ENCODE measurements around the gene SLCO2A1.

The SLCO2A1 gene

DNA sequence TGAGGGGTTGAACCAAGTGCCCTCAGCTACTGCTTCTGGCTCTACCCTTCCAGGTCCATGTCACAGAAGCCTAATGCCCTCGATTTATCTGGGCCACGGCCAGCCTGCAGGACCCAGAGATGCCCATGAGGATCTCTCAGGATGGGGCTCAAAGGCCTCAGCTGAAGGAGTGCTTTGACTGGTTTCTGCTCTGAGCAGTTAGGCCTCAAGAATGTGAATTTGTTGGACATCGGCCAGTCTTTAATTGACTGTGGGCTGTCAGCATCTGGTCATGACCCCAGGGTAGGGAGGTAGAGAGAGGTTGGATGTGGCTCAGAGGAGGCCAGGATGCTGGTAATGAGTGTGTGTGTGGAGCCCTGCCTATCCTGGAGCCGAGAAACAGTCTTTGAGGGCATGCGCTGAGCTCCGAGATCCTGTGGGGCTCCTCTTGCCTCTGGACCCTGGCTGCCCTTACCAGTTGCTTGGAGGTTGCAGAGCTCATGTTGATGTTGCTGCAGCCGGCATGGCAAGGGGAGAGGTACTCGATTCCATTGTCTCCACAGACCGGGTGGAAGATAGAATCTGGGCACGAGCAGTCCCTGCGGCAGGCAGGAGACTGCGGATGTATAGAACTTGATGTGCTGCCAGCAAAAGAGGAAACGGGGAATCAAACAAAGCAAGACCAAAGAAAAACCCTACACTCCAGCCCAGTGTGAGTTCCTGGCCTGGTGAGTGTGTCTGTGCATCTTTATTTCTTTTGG is 84.9 kb downstream of the SLCO2A1 start:
- no peak for DNase-seq

GRCh38 chr3:133944181-133944580 is 85.5 kb downstream of the SLCO2A1 start:
- DNase-seq = no peak

DNA sequence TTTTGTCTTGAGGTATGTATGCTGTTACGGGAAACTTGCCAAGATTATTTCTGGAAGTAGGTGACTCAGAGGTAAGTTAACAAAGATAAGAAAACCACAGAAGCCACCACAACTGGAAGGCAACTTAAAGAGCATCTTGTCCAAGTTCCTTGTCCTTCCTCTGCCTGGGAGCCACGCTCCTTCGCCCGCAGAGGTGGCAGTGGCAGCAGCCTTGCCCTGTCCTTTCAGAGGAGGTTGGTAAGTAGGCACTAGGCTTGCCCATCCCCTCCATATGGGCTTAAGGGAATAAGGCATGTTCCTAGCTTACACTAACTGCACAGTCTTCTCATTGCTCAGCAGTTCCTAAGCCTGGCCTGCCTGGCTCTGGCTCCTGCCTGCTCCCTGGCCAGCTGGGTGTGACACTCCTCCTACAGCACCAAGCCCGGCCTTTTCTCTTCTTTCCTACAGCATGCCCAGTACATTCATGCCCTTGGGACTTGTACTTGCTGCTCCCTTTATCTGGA is 86.0 kb downstream of the SLCO2A1 start:
- no peak for DNase-seq

DNA sequence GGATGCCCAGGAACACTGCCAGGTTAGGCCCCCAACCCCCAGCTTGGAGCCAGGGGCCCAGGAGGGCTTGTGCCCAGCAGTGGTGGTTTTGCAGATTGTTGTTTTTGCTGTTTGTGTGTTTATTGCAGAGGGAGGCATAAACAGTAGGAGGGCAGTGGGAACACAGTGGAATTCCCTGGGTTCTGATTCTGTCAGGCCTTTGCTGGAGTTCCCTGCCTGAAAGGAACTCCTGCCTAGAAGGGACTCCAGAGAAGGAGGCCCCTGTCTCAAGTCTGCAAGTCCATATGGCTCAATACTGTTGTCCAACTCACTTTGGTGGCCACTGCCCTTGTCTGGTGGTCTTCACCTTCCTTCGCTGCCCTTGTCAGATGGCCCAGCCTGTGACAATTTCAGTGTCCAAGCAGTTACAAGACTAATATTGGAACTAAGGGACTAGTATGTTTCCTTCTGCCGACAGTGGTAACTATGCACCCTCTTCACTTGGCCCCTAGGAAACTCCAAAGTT is 86.6 kb downstream of the SLCO2A1 start:
- no peak for DNase-seq

DNA sequence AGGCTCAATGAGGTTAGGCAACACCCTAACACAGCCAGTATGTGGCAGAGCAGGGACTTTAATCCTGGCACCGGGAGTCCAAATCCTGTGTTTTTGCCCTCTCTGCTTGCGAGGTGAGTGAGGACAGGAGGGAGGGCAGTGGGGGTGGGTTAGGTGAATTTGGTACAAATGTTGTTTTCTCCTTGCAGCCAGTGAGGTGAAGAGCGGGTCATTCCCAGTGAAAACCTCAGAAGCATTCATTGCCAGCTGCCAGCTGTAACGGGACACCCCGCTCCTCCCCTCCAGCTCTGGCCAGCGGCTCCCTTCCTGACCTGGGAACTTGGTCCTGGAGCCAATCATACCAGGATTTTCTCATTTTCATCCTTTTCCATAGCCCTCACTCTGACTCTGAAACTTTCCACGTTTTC is 88.3 kb downstream of the SLCO2A1 start:
- DNase-seq = no peak

- no peak for DNase-seq
These were observed 89.2 kb downstream of the SLCO2A1 start for GRCh38 chr3:133940536-133940935.

- no peak for DNase-seq
These were observed 90.3 kb downstream of the SLCO2A1 start for GRCh38 chr3:133939463-133939835.

DNA sequence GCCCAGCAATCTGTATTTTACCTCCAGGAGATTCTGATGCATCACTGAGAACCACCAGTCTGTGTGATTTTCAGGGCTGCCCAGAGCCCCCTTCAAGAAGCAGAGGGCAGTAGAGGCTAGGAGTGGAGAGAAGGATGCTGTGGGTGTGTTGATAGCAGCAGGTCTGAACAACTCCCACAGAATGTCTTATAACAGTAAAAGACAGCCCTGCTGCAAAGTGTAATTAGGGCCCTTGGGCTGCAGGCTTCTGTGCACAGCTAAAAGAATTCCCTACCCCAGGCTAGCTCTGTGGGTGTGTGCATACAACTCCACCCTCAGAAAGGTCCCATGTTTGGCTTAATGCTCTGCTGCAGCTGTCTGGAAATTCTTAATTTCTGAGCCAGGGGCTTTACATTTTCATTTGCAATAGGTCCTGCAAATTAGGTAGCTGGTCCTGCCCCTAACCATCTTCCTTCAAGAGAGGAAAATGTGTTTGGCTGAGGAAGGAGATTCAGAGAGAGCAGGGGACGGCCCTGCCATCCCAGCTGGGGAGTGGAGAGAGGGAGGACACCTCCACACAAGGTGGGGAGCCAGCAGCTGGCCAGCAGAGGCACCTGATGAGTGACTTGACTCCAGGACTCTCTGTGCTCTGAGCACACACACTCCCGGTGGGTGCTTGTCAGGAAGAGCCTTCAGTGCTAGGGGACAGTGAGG is 90.8 kb downstream of the SLCO2A1 start:
- no peak for DNase-seq

- no peak for DNase-seq
These were observed 91.7 kb downstream of the SLCO2A1 start for GRCh38 chr3:133937756-133938601.

DNA sequence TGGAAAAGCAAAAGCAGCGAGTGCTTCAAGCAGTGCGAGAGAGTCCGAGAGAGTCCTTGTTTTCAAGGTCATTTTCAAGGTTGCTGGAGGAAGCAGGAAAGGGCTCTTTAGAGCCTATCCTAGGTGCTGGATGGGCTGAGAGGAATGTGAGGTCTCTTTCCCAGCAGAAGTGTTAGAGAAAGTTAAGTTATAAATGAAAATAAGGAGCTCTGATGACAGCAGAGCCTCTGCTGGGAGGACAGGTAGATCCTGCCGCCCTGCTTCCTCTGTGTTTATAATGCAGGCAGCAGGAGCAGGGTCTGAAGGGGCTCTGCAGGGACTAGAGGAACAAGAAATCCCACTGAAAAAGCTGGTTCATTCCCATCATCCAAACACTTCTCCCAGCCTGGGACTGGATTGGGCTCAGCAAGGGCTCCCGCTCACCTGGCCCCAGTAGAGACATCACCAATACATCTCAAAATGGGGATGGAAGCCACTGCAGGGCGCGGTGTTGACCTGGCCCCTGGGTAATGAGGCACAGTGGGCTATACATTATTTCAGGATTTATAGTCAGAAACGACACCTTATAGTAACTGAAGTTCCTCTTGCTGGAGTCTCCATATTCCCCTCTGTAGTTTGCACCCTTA is 92.6 kb downstream of the SLCO2A1 start:
- DNase-seq = no peak

- DNase-seq = no peak
These were observed 93.6 kb downstream of the SLCO2A1 start for GRCh38 chr3:133935843-133936769.

DNA sequence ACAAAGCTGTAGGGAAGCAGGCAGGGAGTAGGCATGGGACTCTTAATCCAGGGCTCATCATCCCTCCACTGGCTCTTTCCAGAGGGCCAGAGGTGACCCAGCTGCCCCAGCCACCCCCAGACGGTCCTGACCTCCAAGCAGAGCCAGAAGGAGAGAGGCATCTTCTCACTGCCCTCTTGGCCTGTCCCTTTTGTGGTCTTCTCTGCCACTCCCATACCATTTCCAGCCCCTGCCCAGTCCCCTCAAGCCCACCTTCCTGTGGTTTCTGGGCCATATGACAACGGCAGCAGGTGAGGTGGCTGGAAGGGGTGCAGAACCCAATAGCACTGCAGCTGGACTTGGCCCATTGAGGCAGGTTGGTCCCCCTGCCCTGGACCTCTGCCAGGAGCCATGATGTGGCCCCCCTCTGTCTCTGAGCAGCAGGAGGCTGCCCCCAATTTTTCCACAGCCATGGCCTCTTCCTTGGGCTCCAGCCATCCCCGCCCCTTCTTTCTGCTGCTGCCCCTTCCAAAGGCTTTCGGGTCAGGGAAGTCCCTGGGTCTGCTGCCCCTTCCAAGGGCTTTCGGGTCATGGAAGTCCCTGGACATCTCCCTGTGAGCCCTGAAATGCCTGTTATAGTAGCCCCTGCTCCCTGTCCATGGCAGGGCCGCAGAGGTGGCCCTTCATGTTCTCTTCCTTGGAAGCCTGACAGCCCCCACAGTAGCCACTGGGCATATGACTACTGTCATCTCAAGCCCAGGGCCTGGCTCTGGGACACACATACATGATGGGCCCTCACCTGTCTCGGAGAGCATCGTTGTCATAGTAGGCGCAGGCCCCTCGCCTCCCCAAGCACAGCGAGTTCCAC is 94.5 kb downstream of the SLCO2A1 start:
- DNase-seq = no peak

GRCh38 chr3:133934073-133934970 is 95.4 kb downstream of the SLCO2A1 start:
- no peak for DNase-seq

- no peak for DNase-seq
These were observed 96.4 kb downstream of the SLCO2A1 start for GRCh38 chr3:133933097-133934024.

- no peak for DNase-seq
These were observed 97.7 kb downstream of the SLCO2A1 start for GRCh38 chr3:133932009-133932408.

- DNase-seq = no peak
These were observed 98.6 kb downstream of the SLCO2A1 start for GRCh38 chr3:133931084-133931483.

GRCh38 chr3:133930341-133930933 is 99.3 kb downstream of the SLCO2A1 start:
- no peak for DNase-seq

Data from activated effector memory CD4-positive, alpha-beta T cell treated with Interleukin-2 at 50 U/mL for 16 hours (primary cell).